ENCODE results near the gene TMEM255A.
"Not testable (repeated sequence)": the region's sequence is repeated elsewhere in the genome, so short reads cannot be mapped to it uniquely, and the experiment has no call there.

Gene TMEM255A

DNA sequence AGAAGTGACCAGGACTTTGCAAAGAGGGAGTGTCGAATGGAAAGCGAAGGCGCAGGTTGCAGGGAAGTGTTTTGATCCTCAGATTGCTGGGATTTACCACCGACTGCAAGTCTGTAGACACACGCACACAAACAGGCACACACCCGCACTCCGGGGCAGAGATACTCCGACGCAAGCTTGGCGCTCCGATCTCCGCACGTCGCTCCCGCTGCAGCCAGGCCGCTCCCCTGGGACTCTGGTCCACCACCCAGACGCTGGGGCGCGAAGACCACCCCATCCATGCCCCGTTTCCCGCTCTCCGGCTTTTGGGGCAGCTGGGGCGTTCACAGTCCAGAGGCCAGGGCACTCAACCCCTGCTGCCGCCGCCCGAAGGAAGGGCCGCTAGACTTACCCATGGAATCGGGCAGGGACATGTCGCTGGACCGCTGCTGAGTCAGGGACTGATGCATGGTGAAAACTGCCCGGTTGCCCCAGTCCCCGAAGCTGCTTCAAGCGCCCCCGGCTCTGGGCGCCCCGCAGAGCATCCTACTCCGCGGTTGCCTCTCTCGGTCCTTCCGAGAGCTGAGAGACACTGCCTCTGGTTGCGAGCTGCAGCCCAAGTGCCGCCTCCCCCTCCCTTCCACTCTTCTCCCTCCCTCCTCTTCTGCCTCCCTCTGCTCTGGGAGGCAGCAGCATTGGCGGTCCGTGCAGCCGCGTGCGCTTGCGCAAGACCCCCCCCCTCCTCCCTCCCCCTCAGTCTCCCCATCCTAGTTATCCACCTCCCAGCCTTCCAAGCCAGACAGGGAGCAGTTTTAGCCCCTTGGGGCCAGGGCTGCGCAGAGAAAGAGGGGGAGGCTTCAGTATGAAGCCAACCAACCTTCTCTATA, at the start of gene TMEM255A:
TMEM255A (minus strand) TSS at position 601 of the 866 bp plus-strand sequence; CDS start at position 449, 152 bp downstream.
- peak within 1 kb of the TSS; percentile 47 to 67 for H3K4me3 ChIP-seq (ENCODE audit: low read length in 2 of 2)
- H3K9ac ChIP-seq (ENCODE audit: low read length in 2 of 2): no peak within 1 kb of the TSS
- peaks cover 16% of the 10 kb centered on the region for H3K4me1 ChIP-seq (ENCODE audit: control insufficient read depth, insufficient read depth, low read length)
- H3K9me3 ChIP-seq (ENCODE audit: control insufficient read depth in 2 of 2, low read length in 2 of 2): no peaks in the 10 kb centered on the region
- no peak within 1 kb of the TSS for H3K27ac ChIP-seq (ENCODE audit: low read length)
- H3K36me3 ChIP-seq (ENCODE audit: control insufficient read depth in 2 of 2, insufficient read depth in 2 of 2, low read length in 2 of 2): no peaks in the 10 kb centered on the region
- peaks cover 41 to 53% of the 10 kb centered on the region in 2 donors for H3K27me3 ChIP-seq (ENCODE audit: control insufficient read depth in 1 of 2, insufficient read depth in 2 of 2, low read length in 2 of 2)

DNA sequence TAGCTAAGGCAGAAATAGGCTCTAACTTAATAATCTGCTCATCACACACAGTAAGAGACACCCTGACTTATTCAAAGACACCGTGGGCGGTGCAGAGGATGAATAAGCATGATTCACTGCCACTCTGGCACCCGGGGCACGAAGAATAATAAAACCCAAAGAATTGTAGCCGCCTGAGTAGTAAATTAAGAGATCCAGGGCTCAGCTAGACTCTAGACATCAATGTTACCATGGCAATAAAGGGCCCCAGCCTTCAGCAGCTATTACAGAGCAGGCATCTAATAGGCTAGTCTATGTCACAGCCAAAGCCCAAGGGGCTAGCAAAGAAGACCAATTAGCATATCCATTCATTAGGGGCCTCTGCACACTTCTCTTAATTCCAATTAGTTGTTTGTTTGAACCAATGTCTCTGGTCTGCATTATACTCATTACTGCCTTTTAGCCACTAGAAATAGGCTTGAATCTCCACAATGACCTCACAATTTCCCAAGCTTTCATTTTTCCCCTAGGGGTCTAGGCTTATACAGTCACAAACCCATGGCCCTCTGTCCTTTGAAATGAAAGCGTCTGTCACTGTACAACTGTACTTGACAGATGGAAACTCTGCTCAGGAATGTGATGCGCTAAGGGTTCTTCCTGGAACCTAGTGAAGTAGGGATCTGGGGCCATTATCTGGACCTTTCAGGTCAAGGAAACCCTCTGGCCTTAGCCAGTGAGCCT, 47.6 kb upstream of the TMEM255A start:
- Histone ChIP-seq H3K9me3 (ENCODE audit: control insufficient read depth in 2 of 2, low read length in 2 of 2) (no peaks in the 10 kb centered on the region), H3K9ac (ENCODE audit: low read length in 2 of 2) (no peak overlapping the region), H3K27me3 (ENCODE audit: control insufficient read depth in 1 of 2, insufficient read depth in 2 of 2, low read length in 2 of 2) (peaks cover 0 to 19% of the 10 kb centered on the region in 2 donors), H3K36me3 (ENCODE audit: control insufficient read depth in 2 of 2, insufficient read depth in 2 of 2, low read length in 2 of 2) (no peaks in the 10 kb centered on the region), H3K4me1 (ENCODE audit: control insufficient read depth, insufficient read depth, low read length) (no peaks in the 10 kb centered on the region), H3K4me3 (ENCODE audit: low read length in 2 of 2) (no peak overlapping the region), H3K27ac (ENCODE audit: low read length) (no peak overlapping the region)

DNA sequence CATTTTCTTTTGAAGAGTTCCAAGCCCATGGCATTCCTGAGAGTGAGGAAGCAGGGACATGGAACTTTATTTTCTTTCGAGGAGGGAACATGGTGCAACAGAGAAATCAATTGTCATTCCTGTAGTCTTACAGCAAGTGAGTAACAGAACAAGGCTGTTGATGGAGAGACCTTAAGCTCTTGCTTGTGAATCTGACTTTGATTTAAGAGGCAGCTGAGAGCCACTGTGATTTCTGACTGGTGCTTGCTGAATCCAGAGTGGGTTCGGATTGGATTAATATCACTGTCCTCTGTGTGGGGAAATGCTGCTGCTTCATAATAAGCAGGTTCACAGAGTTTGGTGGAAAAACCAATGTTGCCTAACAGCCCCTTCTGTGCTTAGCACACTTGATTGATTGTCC, 45.9 kb upstream of the TMEM255A start:
- Histone ChIP-seq H3K9ac (ENCODE audit: low read length in 2 of 2) (no peak overlapping the region), H3K9me3 (ENCODE audit: control insufficient read depth in 2 of 2, low read length in 2 of 2) (no peaks in the 10 kb centered on the region), H3K4me1 (ENCODE audit: control insufficient read depth, insufficient read depth, low read length) (no peaks in the 10 kb centered on the region), H3K27ac (ENCODE audit: low read length) (no peak overlapping the region), H3K4me3 (ENCODE audit: low read length in 2 of 2) (no peak overlapping the region), H3K36me3 (ENCODE audit: control insufficient read depth in 2 of 2, insufficient read depth in 2 of 2, low read length in 2 of 2) (no peaks in the 10 kb centered on the region), H3K27me3 (ENCODE audit: control insufficient read depth in 1 of 2, insufficient read depth in 2 of 2, low read length in 2 of 2) (peaks cover 0 to 19% of the 10 kb centered on the region in 2 donors)

DNA sequence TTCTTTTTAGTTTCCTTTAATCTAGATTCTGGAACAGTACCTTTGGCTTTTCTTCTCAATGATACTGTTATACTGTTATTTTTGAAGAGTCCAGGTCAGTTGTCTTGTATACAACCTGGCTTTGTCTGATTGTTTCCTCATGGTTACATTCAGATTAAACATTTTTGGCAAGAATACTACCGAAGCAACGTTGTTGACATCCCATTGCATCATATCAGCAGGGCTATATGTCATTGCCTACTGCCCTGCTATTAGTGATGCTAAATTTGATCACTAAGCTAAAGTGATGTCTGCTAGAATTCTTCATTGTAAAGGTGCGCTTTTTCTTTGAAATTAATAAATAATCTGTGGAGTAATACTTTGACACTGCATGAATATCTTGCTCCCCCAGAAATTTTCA, 44.8 kb upstream of the TMEM255A start:
- Histone ChIP-seq H3K4me1 (ENCODE audit: control insufficient read depth, insufficient read depth, low read length) (no peaks in the 10 kb centered on the region), H3K9me3 (ENCODE audit: control insufficient read depth in 2 of 2, low read length in 2 of 2) (no peaks in the 10 kb centered on the region), H3K27ac (ENCODE audit: low read length) (no peak overlapping the region), H3K36me3 (ENCODE audit: control insufficient read depth in 2 of 2, insufficient read depth in 2 of 2, low read length in 2 of 2) (no peaks in the 10 kb centered on the region), H3K27me3 (ENCODE audit: control insufficient read depth in 1 of 2, insufficient read depth in 2 of 2, low read length in 2 of 2) (peaks cover 0 to 16% of the 10 kb centered on the region in 2 donors), H3K9ac (ENCODE audit: low read length in 2 of 2) (no peak overlapping the region), H3K4me3 (ENCODE audit: low read length in 2 of 2) (no peak overlapping the region)

DNA sequence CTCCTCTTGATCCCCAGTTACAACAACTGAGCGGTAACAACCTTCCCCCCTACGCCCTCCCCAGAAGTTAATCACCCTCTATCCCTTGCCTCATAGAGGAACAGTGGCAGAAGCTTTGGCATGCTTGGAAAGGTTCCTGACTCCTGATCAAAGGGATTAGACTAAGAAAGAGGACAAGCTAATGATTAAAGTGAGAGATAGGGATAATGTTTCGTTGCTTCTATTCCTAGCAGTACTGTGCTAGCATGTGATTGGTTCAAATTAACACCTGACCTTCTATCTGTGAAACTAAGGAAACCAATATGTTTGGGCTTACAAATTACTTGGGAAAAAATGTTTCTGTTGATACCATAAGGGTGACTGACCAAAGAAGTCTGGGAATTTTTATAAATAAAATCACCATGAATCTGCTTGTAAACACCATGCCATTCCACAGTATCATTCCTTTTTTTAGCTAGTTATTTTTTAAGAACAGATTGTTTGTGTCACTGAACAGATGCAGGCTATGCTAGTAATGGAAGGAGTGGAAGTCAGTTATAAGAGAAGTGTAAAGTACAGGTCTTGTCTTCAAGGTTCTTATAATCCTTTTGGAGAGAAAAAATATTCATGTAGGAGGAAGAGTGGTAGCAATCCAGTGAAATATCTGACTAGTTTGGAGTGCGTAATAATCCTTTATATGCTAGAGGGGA, 39.3 kb upstream of the TMEM255A start:
- H3K27me3 ChIP-seq (ENCODE audit: control insufficient read depth in 1 of 2, insufficient read depth in 2 of 2, low read length in 2 of 2): no peaks in the 10 kb centered on the region
- H3K36me3 ChIP-seq (ENCODE audit: control insufficient read depth in 2 of 2, insufficient read depth in 2 of 2, low read length in 2 of 2): no peaks in the 10 kb centered on the region
- H3K4me3 ChIP-seq (ENCODE audit: low read length in 2 of 2): no peak overlapping the region
- no peaks in the 10 kb centered on the region for H3K9me3 ChIP-seq (ENCODE audit: control insufficient read depth in 2 of 2, low read length in 2 of 2)
- H3K9ac ChIP-seq (ENCODE audit: low read length in 2 of 2): no peak overlapping the region
- H3K4me1 ChIP-seq (ENCODE audit: control insufficient read depth, insufficient read depth, low read length): no peaks in the 10 kb centered on the region
- H3K27ac ChIP-seq (ENCODE audit: low read length): no peak overlapping the region

DNA sequence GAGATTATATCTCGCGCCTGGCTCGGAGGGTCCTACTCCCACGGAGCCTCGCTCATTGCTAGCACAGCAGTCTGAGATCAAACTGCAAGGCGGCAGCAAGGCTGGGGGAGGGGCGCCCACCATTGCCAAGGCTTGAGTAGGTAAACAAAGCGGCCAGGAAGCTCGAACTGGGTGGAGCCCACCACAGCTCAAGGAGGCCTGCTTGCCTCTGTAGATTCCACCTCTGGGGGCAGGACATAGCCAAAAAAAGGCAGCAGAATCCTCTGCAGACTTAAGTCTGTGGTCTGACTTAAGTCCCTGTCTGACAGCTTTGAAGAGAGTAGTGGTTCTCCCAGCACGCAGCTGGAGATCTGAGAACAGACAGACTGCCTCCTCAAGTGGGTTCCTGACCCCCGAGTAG, 33.3 kb upstream of the TMEM255A start:
- H3K27ac ChIP-seq (ENCODE audit: low read length); H3K27me3 ChIP-seq (ENCODE audit: control insufficient read depth in 1 of 2, insufficient read depth in 2 of 2, low read length in 2 of 2); H3K4me3 ChIP-seq (ENCODE audit: low read length in 2 of 2); H3K9me3 ChIP-seq (ENCODE audit: control insufficient read depth in 2 of 2, low read length in 2 of 2); H3K9ac ChIP-seq (ENCODE audit: low read length in 2 of 2); H3K4me1 ChIP-seq (ENCODE audit: control insufficient read depth, insufficient read depth, low read length); H3K36me3 ChIP-seq (ENCODE audit: control insufficient read depth in 2 of 2, insufficient read depth in 2 of 2, low read length in 2 of 2): not testable (repeated sequence)

DNA sequence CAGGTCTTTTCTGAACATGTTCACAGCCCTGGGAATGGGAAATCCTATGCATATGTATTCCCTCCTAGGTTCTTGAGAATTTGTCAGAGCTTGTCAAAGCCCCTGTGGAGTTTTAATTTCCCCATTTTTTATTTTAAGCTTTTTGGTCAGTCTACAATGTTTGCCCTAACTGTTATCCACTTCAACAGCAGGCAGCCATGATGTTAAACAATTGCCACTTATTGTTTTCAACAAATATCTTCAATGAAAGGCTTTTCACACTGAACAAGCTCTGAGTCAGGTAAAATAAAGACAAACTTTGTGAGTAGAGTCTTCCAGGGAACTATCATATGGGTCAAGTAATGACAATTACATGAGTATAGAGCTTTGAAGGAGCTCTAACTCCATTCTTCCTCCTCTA, 25.6 kb upstream of the TMEM255A start:
- Histone ChIP-seq H3K36me3 (ENCODE audit: control insufficient read depth in 2 of 2, insufficient read depth in 2 of 2, low read length in 2 of 2) (no peaks in the 10 kb centered on the region), H3K9me3 (ENCODE audit: control insufficient read depth in 2 of 2, low read length in 2 of 2) (peaks cover 0 to 9% of the 10 kb centered on the region in 2 donors), H3K27me3 (ENCODE audit: control insufficient read depth in 1 of 2, insufficient read depth in 2 of 2, low read length in 2 of 2) (no peaks in the 10 kb centered on the region), H3K27ac (ENCODE audit: low read length) (no peak overlapping the region), H3K4me1 (ENCODE audit: control insufficient read depth, insufficient read depth, low read length) (no peaks in the 10 kb centered on the region), H3K4me3 (ENCODE audit: low read length in 2 of 2) (no peak overlapping the region), H3K9ac (ENCODE audit: low read length in 2 of 2) (no peak overlapping the region)

DNA sequence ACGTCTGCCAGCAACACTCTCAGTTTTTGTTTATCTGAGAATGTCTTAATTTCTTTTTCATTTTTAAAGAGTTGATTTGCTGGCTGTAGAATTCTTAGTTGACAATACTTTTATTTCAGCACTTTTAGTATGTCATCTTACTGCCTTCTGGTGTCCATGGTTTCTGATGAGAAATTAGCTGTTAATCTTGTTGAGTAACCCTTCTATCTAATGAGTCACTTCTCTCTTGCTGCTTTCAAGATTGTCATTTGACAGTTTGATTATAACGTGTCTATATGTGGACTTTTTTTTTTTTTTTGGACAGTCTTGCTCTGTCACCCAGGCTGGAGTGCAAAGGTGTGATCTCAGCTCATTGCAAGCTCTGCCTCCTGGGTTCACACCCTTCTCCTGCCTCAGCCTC, 24.0 kb upstream of the TMEM255A start:
- H3K4me3 ChIP-seq (ENCODE audit: low read length in 2 of 2): no peak overlapping the region
- H3K9me3 ChIP-seq (ENCODE audit: control insufficient read depth in 2 of 2, low read length in 2 of 2): peaks cover 0 to 7% of the 10 kb centered on the region in 2 donors
- no peak overlapping the region for H3K27ac ChIP-seq (ENCODE audit: low read length)
- H3K9ac ChIP-seq (ENCODE audit: low read length in 2 of 2): no peak overlapping the region
- peaks cover 0 to 5% of the 10 kb centered on the region in 2 donors for H3K27me3 ChIP-seq (ENCODE audit: control insufficient read depth in 1 of 2, insufficient read depth in 2 of 2, low read length in 2 of 2)
- H3K36me3 ChIP-seq (ENCODE audit: control insufficient read depth in 2 of 2, insufficient read depth in 2 of 2, low read length in 2 of 2): no peaks in the 10 kb centered on the region
- no peaks in the 10 kb centered on the region for H3K4me1 ChIP-seq (ENCODE audit: control insufficient read depth, insufficient read depth, low read length)

DNA sequence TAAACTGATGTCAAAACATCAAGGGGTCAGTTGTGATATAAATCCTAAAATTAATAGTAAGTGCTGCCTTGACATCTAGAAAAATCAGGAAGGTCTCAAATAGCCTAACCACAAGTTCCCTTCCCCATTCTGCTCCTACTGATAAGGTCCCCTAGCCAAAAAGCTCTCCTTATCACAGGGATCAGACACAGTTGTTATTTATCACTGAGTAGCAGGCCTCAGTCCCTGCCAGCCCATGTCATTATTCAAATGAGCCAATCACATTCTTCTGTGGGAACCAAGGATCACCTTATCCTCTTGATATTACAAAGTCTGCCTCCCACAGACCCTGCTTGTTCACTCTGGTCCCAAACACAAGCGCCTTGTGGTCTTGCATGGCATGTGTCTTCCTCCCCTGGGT, 23.3 kb upstream of the TMEM255A start:
- no peak overlapping the region for H3K9ac ChIP-seq (ENCODE audit: low read length in 2 of 2)
- no peaks in the 10 kb centered on the region for H3K36me3 ChIP-seq (ENCODE audit: control insufficient read depth in 2 of 2, insufficient read depth in 2 of 2, low read length in 2 of 2)
- H3K27me3 ChIP-seq (ENCODE audit: control insufficient read depth in 1 of 2, insufficient read depth in 2 of 2, low read length in 2 of 2): peaks cover 0 to 7% of the 10 kb centered on the region in 2 donors
- H3K9me3 ChIP-seq (ENCODE audit: control insufficient read depth in 2 of 2, low read length in 2 of 2): peaks cover 0 to 7% of the 10 kb centered on the region in 2 donors
- H3K4me1 ChIP-seq (ENCODE audit: control insufficient read depth, insufficient read depth, low read length): no peaks in the 10 kb centered on the region
- H3K27ac ChIP-seq (ENCODE audit: low read length): no peak overlapping the region
- no peak overlapping the region for H3K4me3 ChIP-seq (ENCODE audit: low read length in 2 of 2)

DNA sequence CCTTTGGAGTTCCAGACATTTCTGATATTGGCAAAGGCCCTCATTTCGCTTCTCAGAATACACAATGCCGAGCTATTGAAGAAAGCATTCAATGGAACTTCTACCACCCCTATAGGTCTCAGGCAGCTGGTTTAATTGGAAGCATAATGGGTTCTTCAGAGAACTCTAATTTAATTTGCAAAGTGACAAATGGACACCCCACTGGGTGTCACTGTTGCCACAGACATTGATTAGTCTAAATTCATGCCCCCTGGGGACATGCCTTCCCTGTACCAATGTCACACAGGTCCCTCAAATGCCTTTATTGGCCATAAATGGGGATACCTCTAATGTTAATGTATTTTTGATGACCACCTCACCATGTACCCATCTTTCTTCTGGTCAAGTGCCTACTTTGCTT, 22.9 kb upstream of the TMEM255A start:
- H3K9ac ChIP-seq (ENCODE audit: low read length in 2 of 2): no peak overlapping the region
- peaks cover 0 to 5% of the 10 kb centered on the region in 2 donors for H3K9me3 ChIP-seq (ENCODE audit: control insufficient read depth in 2 of 2, low read length in 2 of 2)
- H3K36me3 ChIP-seq (ENCODE audit: control insufficient read depth in 2 of 2, insufficient read depth in 2 of 2, low read length in 2 of 2): no peaks in the 10 kb centered on the region
- H3K4me1 ChIP-seq (ENCODE audit: control insufficient read depth, insufficient read depth, low read length): no peaks in the 10 kb centered on the region
- peaks cover 0 to 7% of the 10 kb centered on the region in 2 donors for H3K27me3 ChIP-seq (ENCODE audit: control insufficient read depth in 1 of 2, insufficient read depth in 2 of 2, low read length in 2 of 2)
- H3K27ac ChIP-seq (ENCODE audit: low read length): no peak overlapping the region
- H3K4me3 ChIP-seq (ENCODE audit: low read length in 2 of 2): no peak overlapping the region
